Activated CD8-positive, alpha-beta T cell treated with anti-CD3 and anti-CD28 coated beads for 36 hours (primary cell): Measurements from ENCODE around the gene ANTKMT. TPM values are rescaled to one million over a fixed set of nuclear protein-coding genes. Genes with fewer than 3 reads are reported as not detected.
A peak's percentile ranks its signal among the peaks of the same experiment; 100 is the strongest.

Experiments used
- ATAC-seq: fragments of 200-7000 bp; cut with Tn5 transposase; one replicate; pipeline ENCODE4 v1.10.0; 2021; ENCODE audit warnings: mild to moderate bottlenecking, moderate library complexity
- CTCF ChIA-PET: fragments of 350-600 bp; sonication (Branson Sonifier 250); formaldehyde crosslinking; loops from one replicate; lab custom pipeline; 2021; ENCODE audit warnings: antibody characterized with exemption; lab: Charles Lee
- POLR2A ChIA-PET: fragments of 350-600 bp; sonication (Branson Sonifier 250); formaldehyde crosslinking; loops from one replicate; lab custom pipeline; 2021; ENCODE audit warnings: antibody characterized with exemption; lab: Charles Lee
- DNase-seq: peaks from one replicate; pipeline ENCODE4 v3.0.0-alpha.2; 2020
- H3K27ac Mint-ChIP-seq: one replicate; pipeline ENCODE4 v1.8.0; 2021; ENCODE audit warnings: mild to moderate bottlenecking, mixed read lengths
- H3K27me3 Mint-ChIP-seq: one replicate; pipeline ENCODE4 v1.8.0; 2021; ENCODE audit warnings: mixed read lengths
- H3K36me3 Mint-ChIP-seq: one replicate; pipeline ENCODE4 v1.8.0; 2021; ENCODE audit warnings: low read depth, mixed read lengths
- H3K4me1 Mint-ChIP-seq: one replicate; pipeline ENCODE4 v1.8.0; 2021; ENCODE audit warnings: low read depth, mixed read lengths
- H3K4me3 Mint-ChIP-seq: one replicate; pipeline ENCODE4 v1.8.0; 2021; ENCODE audit warnings: mild to moderate bottlenecking, moderate library complexity, mixed read lengths
- H3K9me3 Mint-ChIP-seq: one replicate; pipeline ENCODE4 v1.8.0; 2021; ENCODE audit warnings: mixed read lengths
- intact Hi-C: fragments of 100-400 bp; cut with micrococcal nuclease; formaldehyde crosslinking; loops from one replicate; pipeline ENCODE4 v1.10.0; 2022
- total RNA-seq, 2 experiments: library from RNA; stranded (reverse); gene quantifications; one replicate each; pipeline ENCODE4 v1.2.3, GENCODE V29; 2021
- TF ChIP-seq, protein P1 (sequence below): fragments of 200-600 bp; IDR thresholded peaks from one replicate; pipeline ENCODE4 v1.8.0; 2022; ENCODE audit warnings: antibody characterized with exemption, mild to moderate bottlenecking

Gene ANTKMT
- total RNA-seq, 2 experiments from 2014 or later, result 34.3 to 38.4 TPM

GRCh38 chr16:723695-724094, 2.7 kb downstream of the ANTKMT start:
- ChIA-PET POLR2A (interaction anchor here (0.8 to 8.1 kb wide), 6 partner anchors 11 to 40 kb away, joined by 3 to 84 read pairs (median 3); partner anchors contain the start of genes CIAO3 and JMJD8), CTCF (interaction anchor here (2.6 to 19.6 kb wide), 4 partner anchors 9 to 62 kb away, joined by 6 to 207 read pairs (median 12); partner anchors contain the start of genes CIAO3 and METRN)
- Mint-ChIP-seq H3K9me3 (no peaks in the 10 kb centered on the region), H3K27me3 (no peaks in the 10 kb centered on the region), H3K27ac (no peak overlapping the region), H3K4me3 (no peak overlapping the region), H3K36me3 (no peaks in the 10 kb centered on the region), H3K4me1 (peaks cover 19% of the 10 kb centered on the region)
- no peak for ATAC-seq
- intact Hi-C loops, result no loop called here
- DNase-seq, result no peak
- TF ChIP-seq, protein P1, sequence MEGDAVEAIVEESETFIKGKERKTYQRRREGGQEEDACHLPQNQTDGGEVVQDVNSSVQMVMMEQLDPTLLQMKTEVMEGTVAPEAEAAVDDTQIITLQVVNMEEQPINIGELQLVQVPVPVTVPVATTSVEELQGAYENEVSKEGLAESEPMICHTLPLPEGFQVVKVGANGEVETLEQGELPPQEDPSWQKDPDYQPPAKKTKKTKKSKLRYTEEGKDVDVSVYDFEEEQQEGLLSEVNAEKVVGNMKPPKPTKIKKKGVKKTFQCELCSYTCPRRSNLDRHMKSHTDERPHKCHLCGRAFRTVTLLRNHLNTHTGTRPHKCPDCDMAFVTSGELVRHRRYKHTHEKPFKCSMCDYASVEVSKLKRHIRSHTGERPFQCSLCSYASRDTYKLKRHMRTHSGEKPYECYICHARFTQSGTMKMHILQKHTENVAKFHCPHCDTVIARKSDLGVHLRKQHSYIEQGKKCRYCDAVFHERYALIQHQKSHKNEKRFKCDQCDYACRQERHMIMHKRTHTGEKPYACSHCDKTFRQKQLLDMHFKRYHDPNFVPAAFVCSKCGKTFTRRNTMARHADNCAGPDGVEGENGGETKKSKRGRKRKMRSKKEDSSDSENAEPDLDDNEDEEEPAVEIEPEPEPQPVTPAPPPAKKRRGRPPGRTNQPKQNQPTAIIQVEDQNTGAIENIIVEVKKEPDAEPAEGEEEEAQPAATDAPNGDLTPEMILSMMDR, result no peak

- DNase-seq, result peak; percentile 35
- Mint-ChIP-seq H3K4me1 (peaks cover 12% of the 10 kb centered on the region), H3K27me3 (no peaks in the 10 kb centered on the region), H3K4me3 (no peak overlapping the region), H3K36me3 (no peaks in the 10 kb centered on the region), H3K9me3 (no peaks in the 10 kb centered on the region), H3K27ac (no peak overlapping the region)
- no peak for ATAC-seq
- TF ChIP-seq, protein P1, result no peak
- ChIA-PET POLR2A (interaction anchor here (0.6 to 8.1 kb wide), 9 partner anchors 9 to 87 kb away, joined by 3 to 84 read pairs (median 4); partner anchors contain the start of genes CIAO3, JMJD8 and METRN), CTCF (interaction anchor here (0.7 to 19.6 kb wide), 4 partner anchors 12 to 61 kb away, joined by 3 to 207 read pairs (median 8); partner anchors contain the start of genes CIAO3 and METRN)
- intact Hi-C loops, result no loop called here
Observed at GRCh38 chr16:724188-725040, 3.5 kb downstream of the ANTKMT start.

- CTCF ChIA-PET, result interaction anchor here (0.7 to 19.6 kb wide), 4 partner anchors 13 to 61 kb away, joined by 3 to 207 read pairs (median 8); partner anchors contain the start of genes CIAO3 and METRN
- no peak overlapping the region for H3K4me3 Mint-ChIP-seq
- intact Hi-C loops, result no loop called here
Observed at GRCh38 chr16:725041-725376, 4.1 kb downstream of the ANTKMT start.

GRCh38 chr16:725463-726187, 4.7 kb downstream of the ANTKMT start:
- intact Hi-C loops, result no loop called here
- Mint-ChIP-seq H3K4me1 (peaks cover 5% of the 10 kb centered on the region), H3K27me3 (no peaks in the 10 kb centered on the region), H3K9me3 (no peaks in the 10 kb centered on the region), H3K4me3 (no peak overlapping the region), H3K36me3 (no peaks in the 10 kb centered on the region), H3K27ac (no peak overlapping the region)
- CTCF ChIA-PET, result interaction anchor here (0.7 to 19.6 kb wide), 4 partner anchors 14 to 60 kb away, joined by 3 to 207 read pairs (median 8); partner anchors contain the start of genes CIAO3 and METRN
- POLR2A ChIA-PET, result interaction anchor here (0.6 to 8.1 kb wide), 8 partner anchors 10 to 81 kb away, joined by 3 to 84 read pairs (median 4); partner anchors contain the start of genes CIAO3 and METRN
- no peak for ATAC-seq
- TF ChIP-seq, protein P1, result no peak
- DNase-seq, result no peak

More at GRCh38 chr16:725041-725376, 4.1 kb downstream of the ANTKMT start:
- no peaks in the 10 kb centered on the region for H3K27me3 Mint-ChIP-seq
- DNase-seq, result no peak
- TF ChIP-seq, protein P1, result no peak
- no peak for ATAC-seq
- H3K4me1 Mint-ChIP-seq, result peaks cover 8% of the 10 kb centered on the region
- no peaks in the 10 kb centered on the region for H3K36me3 Mint-ChIP-seq
- no peaks in the 10 kb centered on the region for H3K9me3 Mint-ChIP-seq
- POLR2A ChIA-PET, result interaction anchor here (0.6 to 8.1 kb wide), 6 partner anchors 10 to 86 kb away, joined by 3 to 84 read pairs (median 7); partner anchors contain the start of genes CIAO3 and METRN
- no peak overlapping the region for H3K27ac Mint-ChIP-seq
